ENCODE measurements around the gene FBXW8.

Gene FBXW8

DNA sequence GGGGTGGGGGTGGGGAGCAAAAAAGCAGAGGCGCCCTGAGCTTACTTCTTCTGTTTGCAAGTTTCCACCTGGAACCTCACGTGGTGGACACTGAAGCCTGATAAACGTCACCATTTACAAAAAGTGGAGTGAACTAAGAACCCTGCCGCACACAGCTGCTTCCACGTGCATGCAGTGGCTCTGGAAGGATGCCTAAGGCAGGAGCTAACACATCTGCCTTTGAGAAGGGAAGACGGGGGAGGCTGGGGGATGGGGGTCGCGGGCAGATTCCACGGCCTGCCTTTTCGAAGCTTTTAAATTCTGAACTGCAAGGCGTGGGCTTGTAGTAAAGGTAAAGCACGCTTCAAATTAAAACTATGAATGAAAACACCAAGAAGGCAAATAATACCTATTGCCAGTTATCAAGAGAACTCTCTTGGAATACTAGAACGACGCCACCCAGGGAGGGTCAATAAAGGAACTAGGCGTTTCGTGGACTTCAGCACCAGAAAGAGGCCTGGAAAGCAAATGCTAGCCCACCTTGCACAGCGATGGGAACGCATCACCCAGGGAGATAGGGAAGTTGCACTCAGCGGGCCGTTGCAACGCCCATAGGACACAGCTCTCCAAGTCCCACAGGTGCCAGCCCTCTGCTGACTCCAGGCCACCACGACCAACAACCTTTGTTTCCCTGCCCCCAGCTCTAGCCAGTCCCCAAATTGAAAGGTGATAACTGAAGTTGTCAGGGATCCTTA is 126.7 kb downstream of the FBXW8 start:
- no peak for DNase-seq (ENCODE audit: low spot score)

DNA sequence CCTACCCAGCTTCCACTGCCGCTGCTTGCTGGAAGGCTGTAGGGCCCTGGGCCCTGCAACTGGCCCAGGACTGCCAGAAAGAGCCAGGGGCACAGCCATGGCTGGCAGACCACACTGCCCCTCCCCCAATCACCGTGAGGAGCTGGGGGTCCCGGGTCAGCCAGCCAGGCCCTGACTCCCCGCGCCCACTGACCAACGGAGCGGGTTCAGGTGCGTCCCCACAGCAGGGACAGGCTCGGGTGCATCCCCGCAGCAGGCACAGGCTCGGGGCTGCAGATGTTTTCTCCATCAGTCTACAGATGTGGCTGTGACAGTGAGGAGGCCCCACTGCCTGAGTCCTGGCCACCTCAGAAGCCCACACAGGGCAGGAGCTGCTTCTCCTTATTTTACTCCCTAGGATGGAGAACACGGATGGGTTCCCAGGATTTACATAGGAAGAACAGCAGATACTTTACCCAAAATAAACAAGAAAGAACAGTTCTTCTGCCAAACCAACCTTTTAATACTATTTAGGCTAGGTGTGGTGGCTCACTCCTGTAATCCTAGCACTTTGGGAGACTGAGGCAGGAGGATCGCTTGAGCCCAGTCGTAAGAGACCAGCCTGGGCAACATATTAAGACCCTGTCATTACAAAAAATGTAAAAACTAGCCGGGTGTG is 127.4 kb downstream of the FBXW8 start:
- no peak for DNase-seq (ENCODE audit: low spot score)

DNA sequence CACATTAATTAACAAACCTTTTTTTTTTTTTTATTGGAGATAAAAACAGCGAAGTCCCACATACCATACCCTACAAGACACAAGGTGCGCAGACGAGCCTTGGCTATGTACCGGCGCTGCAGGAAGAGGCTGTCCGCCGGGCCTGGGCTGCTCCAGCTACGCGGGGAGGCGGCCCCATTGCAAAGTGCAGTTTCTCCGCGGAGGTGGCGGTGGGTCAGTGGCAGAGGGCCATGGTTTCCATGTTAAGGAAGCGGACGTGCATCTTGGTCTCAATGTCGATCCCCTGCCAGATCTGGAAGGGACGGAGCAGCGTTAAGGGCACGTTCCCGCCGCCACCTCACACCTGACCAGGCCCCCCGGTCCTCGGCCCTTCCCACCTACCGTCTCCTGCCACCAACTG is 128.2 kb downstream of the FBXW8 start:
- no peak for DNase-seq (ENCODE audit: low spot score)

DNA sequence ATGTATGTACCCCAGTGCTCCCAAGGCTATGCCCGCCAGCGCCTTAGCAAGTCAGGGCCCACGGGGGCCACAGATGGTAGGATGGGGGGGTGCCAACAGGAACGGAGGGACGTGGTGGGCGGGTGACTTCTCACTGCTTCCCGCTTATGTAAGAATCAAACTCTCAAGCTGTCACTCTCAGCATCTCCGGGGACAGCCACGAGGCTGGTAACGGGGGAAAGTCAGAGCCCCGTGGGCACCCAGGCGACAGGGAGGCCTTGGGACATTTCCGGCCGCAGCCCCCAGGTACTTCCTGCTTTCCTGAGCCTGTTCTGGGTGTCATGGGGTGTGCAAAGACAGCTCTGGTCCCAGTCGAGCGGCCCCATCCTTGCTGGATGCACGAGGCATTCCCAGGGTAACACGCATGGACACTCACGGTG is 129.2 kb downstream of the FBXW8 start:
- no peak for DNase-seq (ENCODE audit: low spot score)

DNA sequence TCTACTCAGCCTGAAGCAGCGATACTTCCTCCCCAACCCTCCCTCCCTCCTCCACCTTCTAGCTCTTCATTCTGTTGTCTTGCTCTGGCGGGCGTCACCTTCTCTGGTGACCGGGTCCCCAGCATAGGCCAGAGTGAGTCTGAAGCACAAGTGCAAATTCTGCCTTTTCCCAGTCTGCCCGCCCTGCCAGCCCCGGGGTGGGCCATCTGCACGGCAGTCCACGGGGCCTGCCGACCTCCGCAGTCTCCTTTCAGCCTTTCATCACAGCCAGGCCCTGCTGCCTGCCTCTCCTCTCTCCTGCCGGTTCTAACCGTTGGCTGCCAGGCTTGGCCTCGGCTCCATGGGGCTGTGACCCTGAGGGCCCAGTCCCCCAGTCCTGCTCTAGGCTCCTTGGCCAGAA is 129.7 kb downstream of the FBXW8 start:
- DNase-seq (ENCODE audit: low spot score), result no peak

DNA sequence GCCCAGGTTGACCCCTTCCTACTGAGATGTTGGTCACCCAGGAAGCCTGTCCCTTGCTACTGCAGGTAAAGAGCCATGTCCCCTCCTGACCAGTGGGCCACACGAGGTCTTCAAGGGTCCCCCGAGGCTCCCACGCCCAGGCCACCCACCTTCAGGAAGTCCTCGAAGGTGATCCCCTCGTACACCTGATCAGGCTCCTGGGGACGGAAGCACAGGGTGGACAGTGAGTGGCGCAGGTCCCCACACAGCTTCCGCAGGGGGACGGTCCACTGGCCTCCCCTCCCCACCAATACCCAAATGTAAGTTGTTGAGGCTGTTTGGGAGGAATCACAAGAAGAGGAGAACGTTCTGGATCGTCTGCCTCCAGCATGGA is 131.0 kb downstream of the FBXW8 start:
- no peak for DNase-seq (ENCODE audit: low spot score)

DNA sequence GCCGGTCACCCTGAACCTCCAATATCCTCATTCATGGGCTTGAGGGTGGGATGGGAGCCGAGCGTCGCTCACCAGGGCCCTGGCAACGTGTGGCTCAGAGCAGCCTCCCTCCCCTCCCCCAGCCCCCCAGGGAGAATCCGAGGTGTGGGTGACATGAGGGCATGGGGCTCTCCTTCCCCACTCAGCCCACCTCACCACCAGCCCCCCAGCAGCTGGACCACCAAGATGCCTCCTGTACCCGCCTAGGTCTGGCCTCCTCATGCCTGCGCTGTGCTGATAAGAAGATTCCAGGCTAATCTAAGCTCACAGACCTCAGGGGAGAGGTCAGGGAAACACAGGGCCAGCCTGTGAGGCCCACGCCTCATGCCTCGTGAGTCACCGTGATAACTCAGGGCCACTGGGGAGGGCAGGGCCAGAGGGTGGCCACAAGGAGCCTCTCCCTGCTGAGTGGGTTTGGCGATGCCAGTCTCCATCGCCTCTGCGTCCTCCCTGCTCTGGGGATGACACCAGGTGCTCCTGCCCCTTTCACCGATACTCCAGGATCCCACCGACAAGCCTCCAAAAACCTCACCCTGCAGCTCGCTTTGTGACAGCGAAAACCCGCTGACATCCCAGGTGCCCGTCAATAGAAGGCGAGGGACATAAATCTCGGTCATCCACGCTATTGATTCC is 131.6 kb downstream of the FBXW8 start:
- no peak for DNase-seq (ENCODE audit: low spot score)

DNA sequence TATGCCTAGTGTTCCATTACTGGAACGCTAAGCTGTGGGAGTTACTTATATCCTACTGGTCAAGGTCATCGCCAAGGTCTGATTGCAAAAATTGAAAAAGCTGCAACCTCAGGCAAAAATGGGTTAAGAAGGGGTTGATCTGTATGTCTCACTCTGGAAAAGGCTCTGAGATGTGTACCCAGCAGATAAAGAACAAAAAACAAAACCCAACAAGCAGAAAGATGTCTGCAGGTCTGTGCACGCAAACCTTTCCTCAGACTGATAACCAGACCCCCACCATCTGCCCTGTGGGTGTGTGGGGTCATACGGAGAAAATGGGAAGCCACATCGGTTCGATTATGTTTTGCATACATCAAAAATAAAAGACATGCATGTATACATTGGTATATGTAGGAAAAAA is 132.1 kb downstream of the FBXW8 start:
- no peak for DNase-seq (ENCODE audit: low spot score)

DNA sequence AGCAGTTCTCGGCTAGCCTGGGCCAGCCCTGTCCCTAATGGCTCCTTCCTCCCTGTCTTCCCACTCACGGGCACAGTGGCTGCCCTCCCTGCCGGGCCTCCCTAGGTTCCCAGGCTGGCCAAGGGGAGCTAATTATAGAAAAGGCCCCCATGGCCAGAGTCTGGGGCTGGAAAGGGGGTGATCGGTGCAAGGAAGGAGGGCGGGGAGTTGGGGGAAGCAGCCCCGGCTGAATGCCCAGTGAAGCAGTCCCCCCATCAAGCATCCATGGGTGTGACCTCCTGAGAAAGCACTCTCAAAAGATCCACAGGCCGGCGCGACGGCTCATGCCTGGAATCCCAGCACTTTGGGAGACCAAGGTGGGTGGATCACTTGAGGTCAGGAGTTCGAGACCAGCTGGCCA is 133.6 kb downstream of the FBXW8 start:
- DNase-seq (ENCODE audit: low spot score), result no peak

DNA sequence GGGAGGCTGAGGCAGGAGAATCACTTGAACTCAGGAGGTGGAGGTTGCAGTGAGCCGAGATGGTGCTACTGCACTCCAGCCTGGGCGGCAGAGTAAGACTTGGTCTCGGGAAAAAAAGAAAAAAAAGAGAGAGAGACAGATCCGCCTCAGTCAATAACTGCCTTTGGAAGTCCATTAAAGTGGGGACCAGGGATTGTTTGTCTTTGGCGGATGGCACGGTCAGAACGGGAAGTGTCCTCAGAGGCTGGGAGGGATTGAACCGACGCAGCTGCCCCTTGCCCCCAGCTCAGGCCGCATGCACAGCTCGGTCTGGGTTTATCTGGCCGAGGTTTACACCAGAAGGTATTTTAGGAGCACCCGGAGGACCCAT is 134.0 kb downstream of the FBXW8 start:
- DNase-seq (ENCODE audit: low spot score), result no peak

DNA sequence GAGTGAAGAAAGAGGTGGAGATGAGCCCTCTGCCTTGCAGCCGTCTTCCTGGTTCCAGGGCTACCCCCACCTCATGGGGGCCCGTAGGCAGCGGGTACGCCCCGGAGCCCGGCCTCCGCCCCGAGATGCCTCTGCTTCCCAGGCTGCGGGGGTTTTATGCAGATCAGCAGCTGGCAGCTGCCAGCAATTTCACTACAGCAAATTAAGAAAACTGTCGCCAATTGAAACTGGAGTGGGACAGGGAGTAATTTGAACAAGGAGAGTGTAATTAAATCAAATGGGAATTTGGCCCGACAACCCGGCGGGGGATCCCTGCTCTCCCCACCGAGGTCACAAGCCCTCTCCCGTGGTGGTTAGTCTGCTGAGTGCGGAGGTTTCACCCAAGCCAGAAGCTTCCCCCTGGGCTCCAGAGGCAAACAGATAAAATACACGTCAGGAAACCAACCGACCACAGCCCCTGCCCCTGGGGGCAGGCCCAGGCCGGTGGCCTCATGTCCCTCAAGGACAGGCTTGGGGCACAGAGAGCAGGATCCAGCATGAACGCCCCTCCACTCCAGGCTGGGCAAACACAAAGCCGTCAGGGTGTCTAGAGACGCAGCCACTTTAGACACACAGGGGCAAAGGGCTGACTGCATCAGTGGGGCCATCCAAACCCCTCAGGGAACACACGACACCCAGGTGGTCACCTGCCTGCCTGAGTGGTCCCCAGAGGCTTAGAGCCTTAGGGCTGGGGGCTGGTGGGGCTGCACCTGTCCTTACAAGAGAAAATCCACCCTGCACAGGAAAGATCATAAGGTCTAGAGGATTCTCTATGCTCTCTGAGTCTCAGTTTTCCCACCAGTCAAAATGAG is 134.6 kb downstream of the FBXW8 start:
- no peak for DNase-seq (ENCODE audit: low spot score)

DNA sequence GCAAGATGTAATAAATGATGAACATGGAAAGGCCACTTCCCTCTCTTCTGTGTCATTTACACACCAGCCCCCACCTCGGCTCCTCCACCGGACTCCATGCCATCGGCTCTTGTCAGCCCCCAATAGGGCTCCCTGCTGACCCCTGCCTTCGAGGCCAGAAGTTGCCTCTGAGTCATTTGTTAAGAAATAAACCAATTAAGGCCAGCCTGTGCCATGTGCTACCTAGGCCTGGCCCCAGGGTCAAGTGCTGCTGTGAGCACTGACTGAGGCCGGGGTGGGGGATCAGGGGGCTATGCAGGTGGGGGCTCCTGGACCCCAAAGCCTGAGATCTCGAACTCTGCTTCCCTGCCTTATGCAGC is 135.2 kb downstream of the FBXW8 start:
- no peak for DNase-seq (ENCODE audit: low spot score)

DNA sequence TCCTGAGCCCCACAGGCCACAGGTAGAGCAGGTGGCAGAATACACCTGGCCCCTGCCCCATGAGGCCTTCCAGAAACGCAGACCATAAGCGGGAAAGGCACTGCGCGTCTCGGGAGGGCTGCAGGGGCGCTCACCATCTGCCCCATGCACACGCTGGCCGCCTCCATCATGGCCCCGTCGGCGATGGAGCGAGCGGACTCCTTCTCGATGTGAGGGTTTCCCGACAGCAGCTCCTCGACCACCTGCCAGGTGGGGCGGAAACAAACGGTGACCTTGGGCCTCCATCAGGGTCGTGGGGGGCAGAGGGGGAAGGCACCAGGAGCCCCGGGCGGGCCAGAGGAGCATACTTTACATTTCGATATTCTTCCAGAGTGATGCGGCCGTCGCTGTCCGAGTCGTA is 135.7 kb downstream of the FBXW8 start:
- DNase-seq (ENCODE audit: low spot score), result no peak

DNA sequence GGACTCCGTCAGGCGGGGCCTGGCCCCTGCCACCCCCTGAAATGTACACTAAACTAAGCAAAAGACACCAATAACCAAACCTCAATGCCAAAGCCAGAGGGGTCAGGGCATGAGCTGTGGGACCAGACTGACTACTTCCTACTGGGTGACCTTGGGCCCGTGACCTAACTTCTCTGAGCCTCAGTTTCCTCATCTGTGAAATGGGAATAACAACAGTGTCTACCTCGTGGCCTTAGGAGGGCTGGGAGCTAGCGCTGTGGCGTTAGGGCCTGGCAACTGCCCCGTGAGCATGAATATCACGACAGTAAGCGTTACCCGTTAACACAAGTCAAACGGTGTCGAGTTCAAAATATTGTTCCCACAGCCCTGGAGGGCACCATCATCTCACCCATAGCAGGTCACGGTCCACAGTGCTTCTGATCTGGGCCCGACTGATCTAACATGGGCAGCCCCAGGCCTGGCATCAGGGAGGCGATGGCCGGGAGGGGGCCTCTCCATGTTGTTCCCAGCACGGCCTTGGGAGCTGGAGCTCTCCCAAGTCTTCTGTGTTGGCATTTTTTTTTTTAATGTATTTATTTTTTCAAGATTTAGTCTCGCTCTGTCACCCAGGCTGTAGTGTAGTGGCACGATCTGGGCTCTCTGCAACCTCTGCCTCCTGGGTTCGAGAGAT is 136.2 kb downstream of the FBXW8 start:
- no peak for DNase-seq (ENCODE audit: low spot score)

DNA sequence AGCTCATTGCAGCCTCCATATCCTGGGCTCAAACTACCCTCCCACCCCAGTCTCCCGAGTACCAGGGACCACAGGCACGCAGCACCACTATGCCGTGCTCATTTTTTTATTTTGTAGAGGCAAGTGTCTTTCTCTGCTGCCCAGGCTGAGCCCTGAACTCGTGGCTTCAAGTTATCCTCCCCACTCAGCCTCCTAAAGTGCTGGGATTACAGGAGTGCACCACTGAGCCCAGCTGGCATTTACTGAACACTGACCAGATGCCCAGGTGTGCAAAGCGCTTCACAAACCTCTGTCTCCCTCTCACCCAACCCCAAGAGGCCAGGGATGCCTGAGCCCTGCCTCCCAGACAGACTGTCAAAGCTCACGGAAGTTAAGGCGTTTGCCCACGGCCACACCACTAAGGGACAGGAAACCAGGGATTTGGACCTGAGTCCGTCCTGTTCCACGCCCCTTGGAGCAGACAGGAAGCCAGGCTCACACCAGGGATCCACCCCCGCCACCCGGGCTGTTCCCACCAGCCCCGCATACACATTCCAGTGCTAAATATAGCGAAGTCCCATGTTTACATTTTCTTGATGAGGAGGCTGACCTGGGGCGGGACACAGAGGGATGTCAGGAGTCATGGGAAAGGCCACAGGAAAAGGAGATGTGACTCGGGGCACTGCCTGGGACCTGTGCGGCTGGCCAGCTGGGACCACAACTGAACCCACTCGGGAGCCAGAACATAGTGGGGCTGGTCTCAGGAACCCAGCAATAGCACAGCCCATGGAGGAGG is 137.2 kb downstream of the FBXW8 start:
- DNase-seq (ENCODE audit: low spot score), result no peak

DNA sequence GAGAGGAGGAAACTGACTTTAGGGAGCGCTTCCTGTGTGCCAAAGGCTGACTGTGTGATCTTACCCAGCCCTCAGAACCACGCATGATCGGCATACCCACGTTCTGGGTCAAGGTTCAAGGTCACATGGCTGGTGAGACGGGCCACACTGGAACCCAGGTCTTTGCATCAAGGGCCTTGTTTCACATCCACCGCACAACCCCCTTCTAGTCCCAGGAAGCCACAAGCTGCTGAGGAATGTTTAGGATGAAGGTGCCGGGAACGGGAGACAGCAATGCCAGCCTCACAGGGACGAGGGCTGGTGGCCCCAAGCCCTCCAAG is 137.8 kb downstream of the FBXW8 start:
- no peak for DNase-seq (ENCODE audit: low spot score)

DNA sequence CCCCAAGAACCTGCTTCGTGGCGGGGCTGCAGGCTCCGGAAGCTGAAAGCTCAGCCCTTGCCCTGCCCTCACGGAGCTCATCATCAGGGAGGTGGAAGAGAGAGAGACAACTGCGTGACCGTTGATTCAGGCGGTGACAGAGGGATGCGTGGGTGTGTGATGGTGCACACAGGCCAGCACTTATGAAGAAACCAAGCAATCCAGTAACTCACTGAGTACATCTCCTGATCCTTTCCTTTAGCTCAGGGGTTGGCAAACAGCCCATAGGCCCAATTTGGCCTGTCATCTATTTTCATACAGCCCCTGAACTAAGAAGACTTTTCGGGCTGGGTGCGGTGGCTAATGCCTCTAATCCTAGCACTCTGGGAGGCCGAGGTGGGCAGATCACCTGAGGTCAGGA is 138.5 kb downstream of the FBXW8 start:
- DNase-seq (ENCODE audit: low spot score), result no peak

DNA sequence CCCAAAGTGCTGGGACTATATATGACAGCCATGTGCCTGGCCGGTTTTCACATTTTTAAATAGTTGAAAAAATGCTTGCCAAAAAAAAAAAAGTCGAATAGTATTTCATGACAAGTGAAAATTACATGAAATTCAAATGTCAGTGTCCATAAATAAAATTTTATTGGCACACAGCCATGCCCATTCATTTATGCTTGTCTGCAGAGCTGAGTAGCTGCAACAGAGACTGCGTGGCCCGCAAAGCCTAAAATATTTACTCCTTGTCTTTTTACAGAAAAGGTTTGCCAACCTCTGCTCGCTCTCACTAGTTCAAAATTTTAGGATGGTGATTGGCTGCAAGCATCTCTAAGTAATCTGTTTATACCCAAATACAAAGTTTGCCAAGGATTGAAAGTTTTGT is 139.3 kb downstream of the FBXW8 start:
- DNase-seq (ENCODE audit: low spot score), result no peak

DNA sequence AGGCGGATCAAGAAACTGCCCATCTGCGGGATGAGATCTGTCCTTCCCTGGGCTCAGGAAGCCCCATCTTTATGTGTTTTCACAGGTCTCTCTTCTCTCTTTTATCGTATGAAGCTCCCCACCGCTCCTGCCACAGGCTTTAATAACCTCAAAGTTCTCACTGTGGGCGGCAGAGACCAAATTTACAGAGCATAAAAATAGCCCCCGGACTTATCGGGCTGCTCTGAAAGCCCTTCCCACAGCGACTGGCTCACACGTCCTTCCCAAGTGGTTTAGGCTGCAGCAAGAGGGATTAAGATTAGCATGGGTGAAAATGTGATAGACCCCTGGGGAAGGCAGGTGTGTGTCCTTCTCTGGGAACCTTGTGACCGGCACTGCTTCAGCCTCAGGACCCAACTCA is 140.6 kb downstream of the FBXW8 start:
- no peak for DNase-seq (ENCODE audit: low spot score)

DNA sequence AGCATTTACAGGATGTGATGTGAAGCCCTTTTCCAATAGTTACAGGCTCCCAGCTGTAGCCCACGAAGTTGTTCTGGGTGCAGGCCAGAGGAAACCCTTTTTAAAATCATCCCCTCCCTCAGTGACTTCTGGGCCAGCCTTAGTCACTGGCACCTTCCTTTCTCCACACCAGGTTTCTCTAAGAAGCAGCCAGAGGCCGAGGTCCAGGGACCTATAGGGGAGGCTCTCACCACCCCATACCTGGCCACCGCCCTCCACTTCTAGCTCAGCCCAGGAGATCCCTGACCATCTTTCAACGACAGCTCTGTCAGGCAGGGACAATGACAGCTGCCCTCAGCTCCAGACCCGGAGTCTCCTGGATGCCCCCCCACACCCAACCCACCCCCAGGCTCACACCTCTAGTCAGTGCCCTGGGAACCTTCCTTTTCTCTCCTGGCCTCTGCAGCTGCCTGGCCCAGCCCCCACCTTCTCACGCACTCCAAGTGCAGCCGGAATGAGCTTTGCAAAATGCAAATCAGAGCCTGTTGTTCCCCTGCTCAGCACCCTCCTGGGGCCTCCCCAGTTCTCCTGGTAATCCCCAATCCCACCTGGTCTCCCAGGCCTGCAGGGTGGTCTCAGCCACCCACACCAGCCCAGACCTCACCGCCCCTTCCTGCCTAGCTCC is 141.8 kb downstream of the FBXW8 start:
- DNase-seq (ENCODE audit: low spot score), result no peak

DNA sequence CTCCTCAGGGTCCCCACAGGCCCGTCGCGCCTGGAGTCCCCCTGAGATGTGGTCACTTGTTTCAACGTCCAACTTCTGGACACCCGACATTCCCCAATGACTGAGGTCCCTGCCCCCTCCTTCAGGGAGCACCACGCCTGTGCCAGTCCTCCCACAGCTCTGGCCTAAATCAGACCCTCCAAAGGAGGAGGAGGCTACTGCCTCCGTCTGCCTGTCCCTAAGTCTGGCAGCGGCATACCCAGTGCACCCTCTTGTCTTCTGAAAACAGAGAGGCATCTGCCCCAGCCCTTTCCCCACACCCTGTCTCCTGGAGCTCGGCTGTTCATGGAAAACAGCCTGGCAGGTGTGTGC is 142.3 kb downstream of the FBXW8 start:
- DNase-seq (ENCODE audit: low spot score), result no peak

All from activated CD4-positive, alpha-beta T cell treated with anti-CD3 and anti-CD28 coated beads, Interleukin-2, Interleukin-4, amounts not matched to agents 100 ng/mL and 50 ng/mL, durations not matched to agents 16 hours and 8 hours (primary cell).